ENCODE results near the gene XRN1. TPM values are rescaled to one million over a fixed set of nuclear protein-coding genes. Genes with fewer than 3 reads are reported as not detected.
"Not testable (repeated sequence)": the region's sequence is repeated elsewhere in the genome, so short reads cannot be mapped to it uniquely, and the experiment has no call there.

XRN1 gene
- total RNA-seq, 1 experiment from 2014 or later, result 26.7 TPM

DNA sequence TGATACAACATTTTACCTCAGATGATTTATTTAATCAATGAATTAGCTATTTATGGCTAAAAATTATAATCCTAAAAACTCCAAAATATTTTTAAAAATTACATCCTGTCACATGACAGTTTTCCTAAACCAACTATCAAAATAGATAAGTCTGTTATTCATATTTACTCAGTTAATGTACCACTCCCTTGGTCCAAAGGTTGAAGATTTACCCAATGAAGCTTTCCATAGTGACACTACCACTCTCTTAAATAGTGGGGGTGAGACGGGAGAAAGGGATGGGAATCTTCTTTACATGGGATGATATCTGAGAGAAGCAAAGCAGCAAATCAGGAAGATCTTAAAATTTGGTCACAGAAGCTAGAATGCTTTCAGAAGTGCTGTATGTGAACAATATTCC is 30.5 kb downstream of the XRN1 start:
- intact Hi-C loops (cut with micrococcal nuclease; ENCODE audit: unreplicated experiment), result no loop called here
- no peaks in the 10 kb centered on the region for H3K27me3 ChIP-seq (replicated peaks; ENCODE audit: insufficient read depth, low read depth, low read length, poor library complexity)
- BruUV-seq (replicated peaks), result no TSS peak
- H3K9me3 ChIP-seq (ENCODE audit: low read depth, low read length, poor library complexity, severe bottlenecking), result no peaks in the 10 kb centered on the region
- no peak overlapping the region for H3K27ac ChIP-seq (ENCODE audit: low read depth, low read length, poor library complexity, severe bottlenecking)
- peaks cover 14% of the 10 kb centered on the region for H3K36me3 ChIP-seq (ENCODE audit: insufficient read depth, low read length, poor library complexity, severe bottlenecking)
- no peak for TF ChIP-seq EZH2 (IDR thresholded peaks at IDR 0.05; ENCODE audit: borderline replicate concordance, low read depth, low read length, poor library complexity, severe bottlenecking)
- TF ChIP-seq, protein P1, sequence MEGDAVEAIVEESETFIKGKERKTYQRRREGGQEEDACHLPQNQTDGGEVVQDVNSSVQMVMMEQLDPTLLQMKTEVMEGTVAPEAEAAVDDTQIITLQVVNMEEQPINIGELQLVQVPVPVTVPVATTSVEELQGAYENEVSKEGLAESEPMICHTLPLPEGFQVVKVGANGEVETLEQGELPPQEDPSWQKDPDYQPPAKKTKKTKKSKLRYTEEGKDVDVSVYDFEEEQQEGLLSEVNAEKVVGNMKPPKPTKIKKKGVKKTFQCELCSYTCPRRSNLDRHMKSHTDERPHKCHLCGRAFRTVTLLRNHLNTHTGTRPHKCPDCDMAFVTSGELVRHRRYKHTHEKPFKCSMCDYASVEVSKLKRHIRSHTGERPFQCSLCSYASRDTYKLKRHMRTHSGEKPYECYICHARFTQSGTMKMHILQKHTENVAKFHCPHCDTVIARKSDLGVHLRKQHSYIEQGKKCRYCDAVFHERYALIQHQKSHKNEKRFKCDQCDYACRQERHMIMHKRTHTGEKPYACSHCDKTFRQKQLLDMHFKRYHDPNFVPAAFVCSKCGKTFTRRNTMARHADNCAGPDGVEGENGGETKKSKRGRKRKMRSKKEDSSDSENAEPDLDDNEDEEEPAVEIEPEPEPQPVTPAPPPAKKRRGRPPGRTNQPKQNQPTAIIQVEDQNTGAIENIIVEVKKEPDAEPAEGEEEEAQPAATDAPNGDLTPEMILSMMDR (conservative IDR thresholded peaks at IDR 0.05; ENCODE audit: low read depth, low read length), result no peak
- no peaks in the 10 kb centered on the region for H3K4me1 ChIP-seq (ENCODE audit: insufficient read depth, low read length, poor library complexity, severe bottlenecking)
- POLR2A ChIA-PET (ENCODE audit: low non-redundant PET), result no interaction called here
- H3K4me3 ChIP-seq (ENCODE audit: low read depth, low read length, poor library complexity, severe bottlenecking), result no peak overlapping the region
- CTCF ChIA-PET, result no interaction called here
- no peak for DNase-seq (ENCODE audit: low spot score)

DNA sequence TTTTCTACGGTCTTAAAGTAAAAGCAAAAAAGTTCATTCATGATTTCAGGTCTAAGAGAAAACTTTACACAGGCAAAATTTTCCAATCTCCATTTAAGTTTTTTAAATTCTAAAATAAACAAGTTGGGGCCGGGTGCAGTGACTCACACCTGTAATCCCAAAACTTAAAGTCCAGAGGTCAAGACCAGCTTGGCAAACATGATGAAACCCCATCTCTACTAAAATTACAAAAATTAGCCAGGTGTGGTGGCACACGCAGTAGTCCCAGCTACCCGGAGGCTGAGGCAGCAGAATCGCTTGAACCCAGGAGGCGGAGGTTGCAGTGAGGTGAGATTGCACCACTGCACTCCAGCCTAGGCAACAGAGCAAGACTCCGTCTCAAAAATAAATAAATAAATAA is 47.3 kb downstream of the XRN1 start:
- CTCF ChIA-PET; POLR2A ChIA-PET (ENCODE audit: low non-redundant PET); BruUV-seq (replicated peaks); H3K9me3 ChIP-seq (ENCODE audit: low read depth, low read length, poor library complexity, severe bottlenecking); H3K27ac ChIP-seq (ENCODE audit: low read depth, low read length, poor library complexity, severe bottlenecking); H3K27me3 ChIP-seq (replicated peaks; ENCODE audit: insufficient read depth, low read depth, low read length, poor library complexity); intact Hi-C loops (cut with micrococcal nuclease; ENCODE audit: unreplicated experiment); H3K4me1 ChIP-seq (ENCODE audit: insufficient read depth, low read length, poor library complexity, severe bottlenecking); DNase-seq (ENCODE audit: low spot score); H3K4me3 ChIP-seq (ENCODE audit: low read depth, low read length, poor library complexity, severe bottlenecking): not testable (repeated sequence)
- H3K36me3 ChIP-seq (ENCODE audit: insufficient read depth, low read length, poor library complexity, severe bottlenecking), result peaks cover 28% of the 10 kb centered on the region

DNA sequence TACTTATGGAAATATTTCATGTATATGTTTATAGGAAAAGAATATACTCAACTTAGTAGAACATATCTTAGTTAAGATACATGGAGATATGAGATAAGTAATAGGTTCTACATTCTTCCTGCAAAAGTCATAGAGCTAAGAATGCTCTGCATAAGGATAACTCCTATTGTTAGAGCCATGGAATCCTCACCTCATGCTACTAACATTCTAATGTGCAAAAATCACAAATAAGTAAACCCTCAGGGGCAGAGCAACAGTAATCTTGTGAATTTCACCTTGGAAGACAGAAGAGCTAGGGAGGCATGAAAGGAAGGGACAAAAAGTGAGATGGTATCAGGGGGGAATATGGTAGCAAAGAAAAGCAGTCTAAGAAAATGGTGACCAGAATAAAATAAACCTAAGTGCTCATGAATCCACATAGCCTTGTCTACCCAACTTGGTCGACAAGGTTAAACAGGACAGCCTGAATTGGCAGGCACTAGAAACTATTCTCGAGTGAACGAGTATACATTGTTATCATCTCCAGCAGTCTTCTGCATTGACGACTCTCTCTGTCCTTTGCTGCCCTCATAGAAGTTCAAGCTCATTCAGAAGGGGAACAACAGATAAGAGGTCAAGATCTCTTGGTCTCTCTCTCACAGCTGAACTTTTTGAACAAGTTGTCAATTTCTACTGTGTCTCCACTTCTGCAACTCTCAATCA is 52.8 kb downstream of the XRN1 start:
- Histone ChIP-seq H3K27ac (ENCODE audit: low read depth, low read length, poor library complexity, severe bottlenecking) (no peak overlapping the region), H3K9me3 (ENCODE audit: low read depth, low read length, poor library complexity, severe bottlenecking) (no peaks in the 10 kb centered on the region), H3K27me3 (replicated peaks; ENCODE audit: insufficient read depth, low read depth, low read length, poor library complexity) (no peaks in the 10 kb centered on the region), H3K4me1 (ENCODE audit: insufficient read depth, low read length, poor library complexity, severe bottlenecking) (no peaks in the 10 kb centered on the region), H3K4me3 (ENCODE audit: low read depth, low read length, poor library complexity, severe bottlenecking) (no peak overlapping the region), H3K36me3 (ENCODE audit: insufficient read depth, low read length, poor library complexity, severe bottlenecking) (peaks cover 43% of the 10 kb centered on the region)
- intact Hi-C loops (cut with micrococcal nuclease; ENCODE audit: unreplicated experiment), result no loop called here
- CTCF ChIA-PET, result no interaction called here
- no peak for DNase-seq (ENCODE audit: low spot score)
- POLR2A ChIA-PET (ENCODE audit: low non-redundant PET), result no interaction called here
- TF ChIP-seq, protein P1 (conservative IDR thresholded peaks at IDR 0.05; ENCODE audit: low read depth, low read length), result no peak
- TF ChIP-seq EZH2 (IDR thresholded peaks at IDR 0.05; ENCODE audit: borderline replicate concordance, low read depth, low read length, poor library complexity, severe bottlenecking), result no peak
- no TSS peak for BruUV-seq (replicated peaks)

DNA sequence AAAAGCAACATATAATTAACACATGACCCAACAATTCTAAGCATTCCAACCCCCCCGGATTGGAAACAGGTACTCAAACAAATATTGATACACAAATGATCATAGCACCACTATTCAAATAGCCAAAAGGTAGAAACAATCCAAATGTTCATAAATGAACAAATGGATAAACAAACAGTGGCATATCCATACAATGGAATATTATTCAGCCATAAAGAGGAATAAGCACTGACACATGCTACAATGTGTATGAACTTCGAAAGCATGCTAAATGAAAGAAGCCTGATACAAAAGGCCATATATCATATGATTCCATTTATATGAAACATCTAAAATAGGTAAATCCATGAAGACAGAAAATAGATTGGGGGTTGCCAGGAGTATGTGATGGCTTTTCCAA is 62.8 kb downstream of the XRN1 start:
- Histone ChIP-seq H3K4me3 (ENCODE audit: low read depth, low read length, poor library complexity, severe bottlenecking) (no peak overlapping the region), H3K27me3 (replicated peaks; ENCODE audit: insufficient read depth, low read depth, low read length, poor library complexity) (no peaks in the 10 kb centered on the region), H3K9me3 (ENCODE audit: low read depth, low read length, poor library complexity, severe bottlenecking) (no peaks in the 10 kb centered on the region), H3K27ac (ENCODE audit: low read depth, low read length, poor library complexity, severe bottlenecking) (no peak overlapping the region), H3K36me3 (ENCODE audit: insufficient read depth, low read length, poor library complexity, severe bottlenecking) (no peaks in the 10 kb centered on the region), H3K4me1 (ENCODE audit: insufficient read depth, low read length, poor library complexity, severe bottlenecking) (no peaks in the 10 kb centered on the region)
- POLR2A ChIA-PET (ENCODE audit: low non-redundant PET), result no interaction called here
- no peak for DNase-seq (ENCODE audit: low spot score)
- CTCF ChIA-PET, result no interaction called here
- TF ChIP-seq EZH2 (IDR thresholded peaks at IDR 0.05; ENCODE audit: borderline replicate concordance, low read depth, low read length, poor library complexity, severe bottlenecking), result no peak
- TF ChIP-seq, protein P1 (conservative IDR thresholded peaks at IDR 0.05; ENCODE audit: low read depth, low read length), result no peak
- intact Hi-C loops (cut with micrococcal nuclease; ENCODE audit: unreplicated experiment), result no loop called here
- no TSS peak for BruUV-seq (replicated peaks)
